Gastroesophageal sphincter (tissue), 3 donors: ENCODE data around the gene PRAMEF12.
"Not testable (repeated sequence)": the region's sequence is repeated elsewhere in the genome, so short reads cannot be mapped to it uniquely, and the experiment has no call there.

Source experiments
- POLR2AphosphoS5 ChIP-seq: sonication (generic); formaldehyde crosslinking; IDR thresholded peaks from one replicate; pipeline ENCODE4 v1.6.1; 2017; ENCODE audit warnings: antibody characterized with exemption
- TF ChIP-seq, protein P1 (sequence below), 4 experiments: fragments of 200-600 bp in 2 of 4; fragments of 450-650 bp in 2 of 4; sonication (generic) in 1 of 4; IDR thresholded peaks; one replicate each; pipeline ENCODE4 v1.5.1; 2017 to 2019; ENCODE audit warnings: antibody characterized with exemption in 4 of 4, mild to moderate bottlenecking in 2 of 4, moderate library complexity in 2 of 4

- TF ChIP-seq, protein P1, sequence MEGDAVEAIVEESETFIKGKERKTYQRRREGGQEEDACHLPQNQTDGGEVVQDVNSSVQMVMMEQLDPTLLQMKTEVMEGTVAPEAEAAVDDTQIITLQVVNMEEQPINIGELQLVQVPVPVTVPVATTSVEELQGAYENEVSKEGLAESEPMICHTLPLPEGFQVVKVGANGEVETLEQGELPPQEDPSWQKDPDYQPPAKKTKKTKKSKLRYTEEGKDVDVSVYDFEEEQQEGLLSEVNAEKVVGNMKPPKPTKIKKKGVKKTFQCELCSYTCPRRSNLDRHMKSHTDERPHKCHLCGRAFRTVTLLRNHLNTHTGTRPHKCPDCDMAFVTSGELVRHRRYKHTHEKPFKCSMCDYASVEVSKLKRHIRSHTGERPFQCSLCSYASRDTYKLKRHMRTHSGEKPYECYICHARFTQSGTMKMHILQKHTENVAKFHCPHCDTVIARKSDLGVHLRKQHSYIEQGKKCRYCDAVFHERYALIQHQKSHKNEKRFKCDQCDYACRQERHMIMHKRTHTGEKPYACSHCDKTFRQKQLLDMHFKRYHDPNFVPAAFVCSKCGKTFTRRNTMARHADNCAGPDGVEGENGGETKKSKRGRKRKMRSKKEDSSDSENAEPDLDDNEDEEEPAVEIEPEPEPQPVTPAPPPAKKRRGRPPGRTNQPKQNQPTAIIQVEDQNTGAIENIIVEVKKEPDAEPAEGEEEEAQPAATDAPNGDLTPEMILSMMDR (IDR thresholded peaks at IDR 0.05): not testable (repeated sequence)
- TF ChIP-seq POLR2AphosphoS5: not testable (repeated sequence)
These were observed 8.0 kb downstream of the PRAMEF12 start for GRCh38 chr1:12781488-12781887.
